NCI-H345 treated with DMSO at 0.1 percent for 48 hours (cell line): ENCODE data around the gene TTLL13.

Source experiments
- DNase-seq: peaks from one replicate; lab custom pipeline; 2025; ENCODE audit not compliant: unreplicated experiment; lab: John Stamatoyannopoulos, UW

Gene TTLL13

GRCh38 chr15:90249203-90249863, at the start of gene TTLL13:
TSS of gene TTLL13 (plus strand) at chr15:90249556. CDS start at chr15:90250631, 1,075 bp downstream.
- peak; percentile 73 for DNase-seq

GRCh38 chr15:90200534-90201129, 48.7 kb upstream of the TTLL13 start:
- no peak for DNase-seq

GRCh38 chr15:90201130-90201943, 48.0 kb upstream of the TTLL13 start, which contains the start of gene SEMA4B:
TSS of gene SEMA4B (plus strand) at chr15:90201330. CDS start at chr15:90201579, 249 bp downstream.
- peak; percentile 23 for DNase-seq

- DNase-seq = no peak
These were observed 47.4 kb upstream of the TTLL13 start for GRCh38 chr15:90201944-90202375.

- DNase-seq = no peak
These were observed 46.4 kb upstream of the TTLL13 start for GRCh38 chr15:90202929-90203328.

- no peak for DNase-seq
These were observed 45.9 kb upstream of the TTLL13 start for GRCh38 chr15:90203473-90203872.

GRCh38 chr15:90203922-90204321, 45.4 kb upstream of the TTLL13 start:
- DNase-seq = peak; percentile 12

GRCh38 chr15:90205050-90205848, 44.1 kb upstream of the TTLL13 start:
- peak; percentile 6 for DNase-seq

GRCh38 chr15:90205886-90206285, 43.5 kb upstream of the TTLL13 start:
- no peak for DNase-seq

GRCh38 chr15:90207252-90207651, 42.1 kb upstream of the TTLL13 start:
- DNase-seq = no peak

- no peak for DNase-seq
These were observed 41.0 kb upstream of the TTLL13 start for GRCh38 chr15:90208356-90208755.

- no peak for DNase-seq
These were observed 39.8 kb upstream of the TTLL13 start for GRCh38 chr15:90209591-90209990.

GRCh38 chr15:90210593-90210992, 38.8 kb upstream of the TTLL13 start:
- no peak for DNase-seq

GRCh38 chr15:90211009-90211408, 38.3 kb upstream of the TTLL13 start:
- DNase-seq = no peak

- no peak for DNase-seq
These were observed 37.8 kb upstream of the TTLL13 start for GRCh38 chr15:90211440-90212143.

- DNase-seq = no peak
These were observed 36.9 kb upstream of the TTLL13 start for GRCh38 chr15:90212221-90213098.

- no peak for DNase-seq
These were observed 36.1 kb upstream of the TTLL13 start for GRCh38 chr15:90213122-90213817.

- DNase-seq = no peak
These were observed 35.5 kb upstream of the TTLL13 start for GRCh38 chr15:90213818-90214204.
